GM18520 (cell line): Measurements from ENCODE around the gene MT1B.
A peak's percentile ranks its signal among the peaks of the same experiment; 100 is the strongest.

Source experiments
- ATAC-seq: cut with Tn5 transposase; IDR thresholded peaks from one replicate; pipeline ENCODE4 v1.9.1; 2021; ENCODE audit not compliant: unreplicated experiment

Gene MT1B

DNA sequence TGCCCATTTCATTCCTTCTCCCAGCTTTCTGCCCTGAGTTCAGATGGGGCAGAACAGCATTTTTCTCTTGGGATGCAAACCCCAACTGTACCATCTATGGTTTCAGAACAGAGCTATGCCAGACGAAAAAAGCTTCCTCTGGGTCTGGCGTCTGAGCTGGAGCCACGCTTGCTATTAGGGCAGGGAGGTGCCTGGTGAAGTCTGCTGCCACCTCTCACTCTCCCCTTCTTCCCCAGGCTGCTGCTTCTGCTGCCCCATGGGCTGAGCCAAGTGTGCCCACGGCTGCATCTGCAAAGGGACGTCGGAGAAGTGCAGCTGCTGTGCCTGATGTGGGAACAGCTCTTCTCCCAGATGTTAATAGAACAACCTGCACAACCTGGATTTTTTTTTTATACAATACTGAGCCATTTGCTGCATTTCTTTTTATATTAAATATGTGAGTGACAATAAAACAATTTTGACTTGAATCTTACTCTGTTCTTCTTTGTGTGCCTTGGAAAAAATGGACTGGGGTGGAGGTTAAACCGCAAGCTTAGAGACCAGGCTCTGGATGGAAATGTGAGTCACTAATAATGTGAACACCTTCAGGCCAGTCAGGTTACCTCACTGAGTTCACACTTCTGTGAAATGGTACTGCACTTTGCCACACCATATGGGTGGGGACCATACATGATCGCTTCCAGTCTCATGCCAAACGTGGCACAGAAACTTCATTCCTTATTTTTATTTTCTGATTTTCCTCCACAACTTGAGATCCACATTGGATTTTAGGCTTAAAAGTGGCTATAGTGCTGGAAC, 14.9 kb upstream of the MT1B start:
- ATAC-seq: no peak

DNA sequence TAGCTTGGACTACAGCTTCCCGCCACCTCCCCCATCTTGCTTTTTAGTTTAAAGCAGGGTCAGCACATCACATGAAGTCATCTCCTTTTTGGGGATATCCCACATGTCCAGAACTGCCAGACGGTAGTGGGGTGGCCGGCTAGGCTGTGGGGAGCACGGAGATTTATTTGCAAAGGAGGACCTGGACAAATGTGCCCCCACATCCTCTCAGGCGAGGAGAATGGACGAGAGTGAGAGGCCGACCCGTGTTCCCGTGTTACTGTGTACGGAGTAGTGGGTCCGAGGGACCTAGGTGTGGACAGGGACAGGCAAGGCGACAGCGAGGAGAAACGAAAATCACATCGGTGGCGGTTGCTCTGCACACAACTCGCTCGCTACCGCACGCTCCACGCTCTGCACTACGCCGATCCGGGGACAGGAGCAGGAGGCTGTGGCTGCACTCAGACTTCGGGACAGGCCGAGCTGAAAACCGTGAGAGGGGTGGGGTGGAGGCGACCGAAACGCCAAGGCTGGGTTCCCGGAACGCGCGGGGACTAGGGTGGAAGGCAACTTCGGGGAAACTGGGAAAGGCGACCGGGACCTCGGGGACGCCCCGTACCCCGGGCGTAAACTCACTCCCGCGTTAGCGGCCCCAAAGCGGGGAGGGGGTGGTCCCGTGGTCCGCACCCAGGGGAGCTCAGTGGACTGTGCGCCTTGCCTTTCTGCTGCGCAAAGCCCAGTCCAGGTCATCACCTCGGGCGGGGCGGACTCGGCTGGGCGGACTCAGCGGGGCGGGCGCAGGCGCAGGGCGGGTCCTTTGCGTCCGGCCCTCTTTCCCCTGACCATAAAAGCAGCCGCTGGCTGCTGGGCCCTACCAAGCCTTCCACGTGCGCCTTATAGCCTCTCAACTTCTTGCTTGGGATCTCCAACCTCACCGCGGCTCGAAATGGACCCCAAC, 13.6 kb upstream of the MT1B start, which contains the start of gene MT1A:
Gene MT1A (plus strand): TSS at position 853 of the 937 bp plus-strand sequence. CDS start 73 bp downstream, at position 926.
- ATAC-seq: no peak

DNA sequence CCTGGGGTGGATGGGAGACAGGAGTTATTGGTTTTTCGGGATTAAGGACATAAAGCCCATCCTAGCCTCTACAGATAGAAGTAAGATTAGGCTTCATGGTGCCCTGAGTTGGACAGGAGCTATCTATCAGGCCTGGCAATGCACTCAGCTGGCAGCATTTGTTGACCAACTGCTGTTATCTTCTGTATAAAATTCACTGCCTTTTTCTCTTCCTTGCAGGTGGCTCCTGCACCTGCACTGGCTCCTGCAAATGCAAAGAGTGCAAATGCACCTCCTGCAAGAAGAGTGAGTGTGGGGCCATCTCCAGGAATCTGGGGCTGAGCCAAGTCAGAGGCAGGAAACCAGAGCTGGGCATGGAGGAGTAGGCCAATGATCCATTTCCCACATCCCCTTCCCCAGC, 12.6 kb upstream of the MT1B start:
- no peak for ATAC-seq

DNA sequence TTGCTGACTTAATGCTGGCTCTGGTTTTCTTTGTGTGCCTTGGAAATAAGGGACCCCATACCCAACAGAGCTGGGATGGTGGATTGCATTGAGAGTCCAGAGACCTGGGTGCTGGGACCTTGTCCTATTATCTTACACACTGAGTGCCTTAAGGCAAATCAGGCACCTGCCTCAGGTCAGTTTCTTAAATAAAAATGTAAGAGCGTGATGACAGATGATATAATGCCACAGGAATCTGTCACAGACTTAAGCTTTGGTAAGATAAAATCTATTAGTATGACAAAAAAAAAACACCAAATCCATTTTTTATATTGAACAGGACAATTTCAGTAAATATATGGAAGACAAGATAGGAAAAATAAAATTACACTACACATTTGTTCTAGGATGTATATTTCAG, 11.6 kb upstream of the MT1B start:
- no peak for ATAC-seq

DNA sequence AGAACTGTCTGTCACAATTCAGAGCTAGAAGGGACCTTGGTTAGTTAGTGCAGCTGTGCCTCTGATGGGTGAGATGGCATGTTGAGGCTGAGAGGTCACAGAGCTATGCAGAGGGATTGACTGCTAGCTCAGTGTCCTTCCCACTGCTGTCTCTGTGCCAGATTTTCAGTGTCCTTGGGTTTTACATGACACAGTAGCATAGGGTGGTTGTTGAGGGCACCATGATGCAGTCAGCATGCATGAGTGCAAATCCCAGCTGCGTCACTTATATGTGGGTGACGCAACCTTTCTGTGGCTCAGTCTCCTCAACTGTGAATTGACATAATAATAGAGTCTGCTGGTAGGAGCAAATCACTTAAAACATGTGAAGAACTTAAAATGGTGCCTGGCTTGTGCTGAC, 10.5 kb upstream of the MT1B start:
- ATAC-seq: no peak

DNA sequence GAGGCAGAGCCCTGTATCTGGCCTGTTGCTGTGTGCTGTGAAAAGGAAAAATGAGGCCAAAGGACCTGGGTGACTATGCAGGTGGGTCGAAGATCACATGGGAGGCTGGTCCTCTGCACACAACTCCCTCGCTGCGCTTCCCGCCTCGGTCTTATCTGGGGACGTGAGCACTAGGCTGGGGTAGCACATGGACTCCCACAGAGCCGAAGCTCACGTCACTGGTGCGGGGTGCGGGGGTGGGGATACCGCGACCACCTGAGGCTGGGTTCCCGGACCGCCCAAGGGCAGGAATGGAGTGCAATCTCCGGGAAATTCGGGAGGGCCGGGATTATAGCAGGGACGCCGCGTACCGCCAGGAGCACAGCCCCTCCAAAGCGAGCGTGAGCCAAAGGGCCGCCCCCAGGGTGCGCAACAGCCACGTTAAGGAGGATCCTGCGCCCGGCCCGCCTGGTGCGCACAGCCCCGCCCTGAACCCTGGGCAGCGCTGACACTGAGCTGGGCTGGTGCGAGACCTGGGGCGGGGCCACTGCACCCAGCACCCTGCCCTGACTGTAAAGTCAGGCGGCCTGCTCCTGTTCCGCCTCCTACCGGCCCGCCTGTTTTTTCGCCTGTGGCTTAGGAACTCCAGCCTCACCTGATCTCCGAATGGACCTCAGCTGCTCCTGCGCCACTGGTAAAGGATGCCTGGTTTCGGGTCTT, 8.5 kb upstream of the MT1B start:
- peak; percentile 77 for ATAC-seq

DNA sequence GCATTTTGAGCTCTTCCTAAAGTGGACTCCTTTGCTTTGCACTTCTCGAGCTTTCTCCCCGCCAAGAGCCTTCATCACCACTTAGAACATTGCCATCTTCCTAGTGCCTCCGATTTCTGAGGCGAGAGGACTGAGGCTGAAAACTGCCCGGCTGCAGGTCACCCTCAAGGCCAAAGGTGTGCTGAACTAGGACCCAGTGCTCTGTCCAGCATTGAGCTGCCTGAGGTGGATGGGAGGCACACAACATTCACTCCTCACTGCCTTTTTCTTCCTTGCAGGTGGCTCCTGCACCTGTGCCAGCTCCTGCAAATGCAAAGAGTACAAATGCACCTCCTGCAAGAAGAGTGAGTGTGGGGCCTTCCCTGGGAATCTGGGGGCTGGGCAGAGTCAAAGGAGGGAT, 7.9 kb upstream of the MT1B start:
- ATAC-seq: no peak

DNA sequence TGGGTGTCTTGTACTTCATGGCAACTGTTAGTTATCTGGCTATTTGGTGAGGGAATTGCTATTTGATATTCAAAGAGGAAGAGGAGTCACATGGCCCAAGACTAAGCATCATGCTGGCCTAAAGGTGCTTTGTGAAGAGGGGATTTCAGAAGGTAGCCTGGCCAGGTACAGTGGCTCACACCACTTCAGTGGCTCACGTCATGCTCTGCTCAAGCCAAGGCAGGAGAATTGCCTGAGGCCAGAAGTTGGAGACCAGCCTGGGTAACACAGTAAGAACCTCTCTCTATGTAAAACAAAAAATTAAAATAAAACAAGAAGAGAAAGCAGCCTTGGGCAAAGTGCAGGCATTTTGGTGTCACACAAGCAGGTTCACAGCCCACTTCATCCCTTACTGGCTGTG, 6.4 kb upstream of the MT1B start:
- no peak for ATAC-seq

DNA sequence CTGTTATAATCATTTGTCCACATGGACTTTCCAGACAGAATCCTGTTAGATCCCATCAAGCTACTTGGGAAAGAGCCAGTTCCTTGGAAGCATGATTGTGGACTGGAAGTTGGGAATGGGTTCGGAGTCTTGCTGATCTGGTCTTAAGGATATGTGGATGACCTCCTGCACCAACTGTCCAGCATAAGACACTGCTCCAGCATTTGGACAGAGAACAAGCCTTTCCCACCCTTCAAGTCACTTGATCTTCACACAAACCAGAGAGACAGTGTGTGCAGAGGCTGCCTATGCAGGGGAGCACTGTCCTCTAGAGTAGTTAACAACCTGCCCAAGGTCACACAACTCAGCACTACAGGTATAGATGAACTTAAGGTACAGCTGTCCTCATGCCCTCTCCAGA, 5.8 kb upstream of the MT1B start:
- ATAC-seq: no peak

DNA sequence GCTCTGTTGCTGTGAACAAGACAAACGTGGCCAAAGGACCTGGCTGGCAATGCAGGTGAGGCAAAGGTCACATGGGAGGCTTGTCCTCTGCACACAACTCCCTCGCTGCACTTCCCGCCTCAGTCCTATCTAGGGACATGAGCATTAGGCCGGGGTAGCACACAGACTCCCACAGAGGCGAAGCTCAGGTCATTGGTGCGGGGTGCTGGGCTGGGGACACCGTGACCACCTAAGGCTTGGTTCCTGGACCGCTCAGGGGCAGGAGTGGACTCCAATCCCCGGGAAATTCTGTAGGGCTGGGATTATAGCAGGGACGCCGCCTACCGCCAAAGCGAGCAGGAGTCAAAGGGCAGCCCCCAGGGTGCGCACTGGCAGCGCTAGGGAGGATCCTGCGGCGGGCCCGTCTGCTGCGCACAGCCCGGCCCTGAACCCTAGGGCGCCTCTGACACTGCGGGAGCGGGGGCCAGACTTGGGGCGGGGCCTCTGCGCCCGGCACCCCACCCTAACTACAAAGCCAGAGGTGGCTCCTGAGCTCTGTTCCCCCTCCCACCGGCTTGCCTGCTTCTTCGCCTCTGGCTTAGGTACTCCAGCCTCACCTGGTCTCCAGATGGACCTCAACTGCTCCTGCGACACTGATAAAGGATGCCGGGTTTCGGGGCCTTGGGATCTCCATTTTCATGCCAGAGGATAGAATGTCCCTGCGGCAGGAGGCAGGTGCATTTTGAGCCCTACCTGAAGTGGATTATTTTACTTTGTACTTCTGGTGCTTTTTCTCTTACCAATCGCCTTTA, 3.9 kb upstream of the MT1B start:
- no peak for ATAC-seq

DNA sequence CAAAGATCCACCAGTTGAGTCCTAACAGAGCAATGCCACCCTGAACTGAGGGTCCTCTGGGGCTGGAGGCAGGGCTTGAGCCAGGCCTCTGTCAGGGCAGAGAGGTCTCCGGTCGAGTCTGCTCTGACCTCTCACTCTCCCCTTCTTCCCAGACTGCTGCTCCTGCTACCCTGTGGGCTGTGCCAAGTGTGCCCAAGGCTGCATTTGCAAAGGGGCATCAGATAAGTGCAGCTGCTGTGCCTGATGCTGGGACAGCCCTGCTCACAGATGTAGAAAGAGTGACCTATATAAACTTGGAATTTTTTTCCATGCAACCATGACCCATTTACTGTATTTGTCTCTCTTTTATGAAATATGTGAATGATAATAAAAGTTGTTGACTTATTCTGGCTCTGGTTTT, 2.4 kb upstream of the MT1B start:
- no peak for ATAC-seq

DNA sequence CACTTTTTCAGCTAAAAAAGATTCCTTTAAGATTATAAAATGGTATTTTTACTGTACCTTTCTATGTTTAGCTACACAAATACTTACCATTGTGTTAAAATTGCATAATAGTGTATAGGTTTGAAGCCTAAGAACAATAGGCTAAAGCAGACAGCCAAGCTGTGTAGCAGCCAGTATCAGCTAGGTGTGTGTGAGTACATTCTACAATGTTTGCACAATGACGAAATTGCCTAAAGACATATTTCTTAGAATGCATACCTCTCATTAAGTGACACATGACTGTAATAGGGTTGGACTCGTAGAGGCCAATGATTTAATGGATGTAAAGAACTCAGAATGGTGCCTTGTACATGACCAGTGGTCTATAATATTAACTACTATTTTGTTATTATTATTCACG, 1.9 kb upstream of the MT1B start:
- ATAC-seq: no peak

DNA sequence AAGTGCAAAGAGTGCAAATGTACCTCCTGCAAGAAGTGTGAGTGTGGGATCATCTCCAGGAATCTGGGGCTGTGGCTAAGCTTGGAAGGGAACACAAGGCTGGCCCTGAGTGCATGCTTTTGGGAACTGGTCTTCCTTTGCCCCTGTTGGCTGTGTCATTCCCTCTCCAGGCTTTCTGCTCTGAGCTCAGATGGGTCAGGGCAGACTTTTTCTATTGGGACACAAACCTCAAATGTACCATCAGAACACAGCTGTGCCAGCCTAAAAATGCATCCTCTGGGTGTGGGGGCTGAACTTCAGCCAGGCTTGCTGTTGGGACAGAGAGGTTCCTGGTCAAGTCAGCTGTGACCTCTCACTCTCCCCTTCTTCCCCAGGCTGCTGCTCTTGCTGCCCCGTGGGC, 914 bp downstream of the MT1B start:
- ATAC-seq: no peak

DNA sequence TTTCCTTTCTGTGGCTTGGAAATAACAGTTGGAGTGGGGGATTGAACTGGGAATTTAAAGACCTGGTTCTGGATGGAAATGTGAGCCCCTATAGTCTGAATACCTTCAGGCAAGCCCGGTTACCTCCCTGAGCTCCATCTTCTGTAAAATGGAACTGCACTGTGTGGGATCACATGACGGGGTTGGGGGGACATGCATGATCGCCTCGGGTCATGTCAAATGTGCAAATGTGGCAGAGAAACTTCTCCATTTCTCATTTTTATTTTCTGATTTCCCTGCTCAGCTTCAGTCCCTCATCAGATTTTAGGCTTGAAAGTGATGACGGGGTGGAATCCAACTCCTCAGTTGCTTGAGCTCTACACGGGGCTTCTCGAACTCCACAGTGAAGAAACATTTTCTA, 1.5 kb downstream of the MT1B start:
- ATAC-seq: no peak

DNA sequence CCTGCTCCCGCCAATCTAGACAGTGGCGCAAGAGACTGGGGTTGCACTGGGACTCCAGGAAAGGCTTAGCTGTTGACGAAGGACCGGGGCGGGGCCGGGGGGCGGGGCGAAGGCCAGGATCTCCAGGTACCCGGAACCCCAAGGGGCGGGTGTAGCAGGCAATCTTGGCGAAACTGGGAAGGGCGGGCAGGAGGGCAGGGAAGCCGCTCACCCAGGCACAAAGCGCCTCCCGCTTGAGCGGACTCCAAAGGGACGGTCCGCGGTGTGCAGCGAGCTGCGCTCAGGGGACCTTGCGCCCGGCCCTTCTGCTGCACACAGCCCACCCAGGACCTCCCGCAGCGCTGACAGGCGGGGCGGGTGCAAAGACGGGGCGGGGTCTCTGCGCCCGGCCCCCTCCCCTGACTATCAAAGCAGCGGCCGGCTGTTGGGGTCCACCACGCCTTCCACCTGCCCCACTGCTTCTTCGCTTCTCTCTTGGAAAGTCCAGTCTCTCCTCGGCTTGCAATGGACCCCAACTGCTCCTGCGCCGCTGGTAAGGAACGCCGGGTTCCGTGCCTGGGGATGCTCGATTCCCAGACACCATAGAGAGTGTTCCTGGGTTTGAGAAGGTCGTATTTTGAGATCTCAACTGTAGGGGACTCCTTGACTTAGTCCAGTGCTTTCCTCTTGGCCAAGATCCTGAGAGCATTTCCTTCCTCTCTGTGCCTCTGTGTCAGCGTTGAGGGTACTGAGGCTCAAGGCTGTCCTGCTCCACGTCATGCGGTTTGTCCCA, 6.1 kb downstream of the MT1B start, which contains the start of gene MT1F:
Gene MT1F (plus strand): TSS at position 405 of the 772 bp plus-strand sequence. CDS start 100 bp downstream, at position 505.
- ATAC-seq: no peak

DNA sequence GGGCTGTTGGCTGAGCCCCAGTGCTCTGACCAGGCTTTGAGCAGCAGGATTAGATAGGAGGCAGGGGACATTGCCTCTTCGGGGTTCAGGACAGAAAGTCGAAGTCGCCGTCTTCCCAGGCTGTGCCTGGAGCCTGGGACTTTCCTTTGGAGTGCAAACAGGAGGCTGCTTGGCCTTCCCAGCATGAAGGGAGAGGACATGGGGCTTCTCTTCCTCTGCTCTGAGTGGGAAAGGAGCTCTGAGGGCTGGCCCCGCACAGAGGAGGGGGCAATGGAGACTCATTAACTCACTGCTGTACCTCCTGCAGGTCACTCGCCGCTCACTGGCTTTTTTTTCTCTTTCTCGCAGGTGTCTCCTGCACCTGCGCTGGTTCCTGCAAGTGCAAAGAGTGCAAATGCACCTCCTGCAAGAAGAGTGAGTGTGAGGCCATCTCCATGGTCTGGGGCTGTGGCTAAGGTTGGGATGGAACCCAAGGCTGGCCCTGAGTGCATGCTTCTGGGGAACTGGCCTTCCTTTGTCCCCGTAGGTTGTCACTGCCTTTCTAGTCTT, 6.7 kb downstream of the MT1B start:
- ATAC-seq: no peak

DNA sequence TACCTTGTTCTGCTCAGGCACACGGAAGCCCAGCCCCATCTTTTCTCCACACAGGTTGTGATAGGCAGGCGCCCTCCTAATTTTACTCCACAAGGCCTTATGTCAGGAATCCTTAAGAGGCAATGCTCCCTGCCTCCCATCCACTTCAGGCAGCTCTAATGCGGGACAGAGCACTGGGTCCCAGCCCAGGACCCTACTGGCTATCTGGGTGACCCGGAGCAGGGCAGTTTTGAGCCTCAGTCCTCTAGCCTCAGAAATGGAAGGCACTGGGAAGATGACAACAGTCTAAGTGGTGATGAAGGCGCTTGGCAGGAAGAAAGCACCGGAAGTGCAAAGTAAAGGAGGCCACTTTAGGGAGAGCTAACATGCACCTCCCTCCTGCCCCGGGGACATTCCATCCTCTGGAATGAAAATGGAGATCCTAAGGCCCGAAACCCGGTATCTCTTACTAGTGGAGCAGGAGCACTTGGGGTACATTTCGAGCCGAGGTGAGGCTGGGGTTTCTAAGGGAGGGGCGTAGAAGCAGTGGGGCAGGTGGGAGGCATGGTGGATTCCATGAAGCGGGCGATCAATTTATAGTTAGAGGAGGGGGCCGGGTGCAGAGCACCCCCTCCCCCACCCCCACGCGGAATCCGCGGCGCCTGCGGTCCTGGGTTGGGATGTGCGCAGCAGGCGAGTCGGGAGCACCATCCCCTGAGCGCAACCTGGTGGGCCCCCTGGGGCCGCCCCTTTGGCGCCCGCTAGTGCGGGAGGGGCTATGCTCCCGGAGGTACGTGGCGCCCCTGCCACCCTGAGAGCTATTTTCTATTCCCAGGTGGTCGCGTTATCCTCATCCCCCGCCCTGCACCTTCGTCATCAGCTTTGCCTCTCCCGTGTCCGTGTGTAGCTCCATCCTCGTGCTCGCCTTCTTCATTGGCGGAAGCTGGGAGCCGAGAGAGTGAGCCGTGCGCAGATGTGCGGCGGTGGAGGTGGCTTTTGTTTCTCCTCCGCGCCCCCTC, 11.0 kb downstream of the MT1B start:
- no peak for ATAC-seq

DNA sequence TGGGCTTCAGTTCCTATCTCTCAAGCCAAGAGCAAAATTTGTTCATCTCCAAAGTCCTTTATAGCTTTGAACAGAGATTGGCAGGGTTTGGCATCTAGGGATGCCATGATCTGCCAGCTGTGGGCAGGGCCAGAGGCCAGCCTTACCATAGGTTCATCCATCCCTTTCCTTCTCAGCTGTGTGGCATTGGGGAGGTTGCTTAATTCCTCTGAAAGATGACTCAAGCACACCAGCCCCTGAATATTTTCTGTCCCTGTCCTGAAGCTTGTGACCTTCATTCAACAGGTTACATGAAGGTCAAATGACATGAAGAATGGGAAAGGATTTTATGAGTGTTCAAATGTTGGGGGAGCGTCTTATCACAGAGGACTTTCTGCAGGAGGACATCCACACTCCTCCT, 12.8 kb downstream of the MT1B start:
- ATAC-seq: no peak
